Measurements from ENCODE around the gene TMEM163. TPM values are rescaled to one million over a fixed set of nuclear protein-coding genes. Genes with fewer than 3 reads are reported as not detected.
A peak's percentile ranks its signal among the peaks of the same experiment; 100 is the strongest.

Gene TMEM163
- total RNA-seq, 2 experiments from 2014 or later = 0.23 TPM; not detected in 1

GRCh38 chr2:134460583-134460998 lies 258.2 kb downstream of the TMEM163 start:
- DNase-seq = peak; percentile 54
- ChIA-PET POLR2A (no interaction called here), CTCF (interaction anchor here (0.9 to 2.5 kb wide), 4 partner anchors 9 to 440 kb away, joined by 3 to 19 read pairs (median 7); no protein-coding TSS in a partner anchor)
- Mint-ChIP-seq H3K4me1 (ENCODE audit: low read depth) (no peaks in the 10 kb centered on the region), H3K27ac (no peak overlapping the region), H3K36me3 (ENCODE audit: low read depth) (no peaks in the 10 kb centered on the region), H3K4me3 (no peak overlapping the region), H3K27me3 (ENCODE audit: low read depth) (no peaks in the 10 kb centered on the region), H3K9me3 (ENCODE audit: insufficient read depth) (no peaks in the 10 kb centered on the region)
- peak; percentile 52 for ATAC-seq

GRCh38 chr2:134459706-134460406 lies 258.9 kb downstream of the TMEM163 start:
- no peaks in the 10 kb centered on the region for H3K27me3 Mint-ChIP-seq (ENCODE audit: low read depth)
- H3K4me3 Mint-ChIP-seq = no peak overlapping the region
- no peak overlapping the region for H3K27ac Mint-ChIP-seq

GRCh38 chr2:134458950-134459349 lies 259.9 kb downstream of the TMEM163 start:
- CTCF ChIA-PET = no interaction called here
- no peak for DNase-seq
- Mint-ChIP-seq H3K9me3 (ENCODE audit: insufficient read depth) (no peaks in the 10 kb centered on the region), H3K27me3 (ENCODE audit: low read depth) (no peaks in the 10 kb centered on the region), H3K36me3 (ENCODE audit: low read depth) (no peaks in the 10 kb centered on the region), H3K4me1 (ENCODE audit: low read depth) (no peaks in the 10 kb centered on the region), H3K4me3 (no peak overlapping the region), H3K27ac (no peak overlapping the region)
- ATAC-seq = no peak
- POLR2A ChIA-PET = no interaction called here

More at GRCh38 chr2:134459706-134460406, 258.9 kb downstream of the TMEM163 start:
- no peaks in the 10 kb centered on the region for H3K36me3 Mint-ChIP-seq (ENCODE audit: low read depth)
- ATAC-seq = no peak
- H3K4me1 Mint-ChIP-seq (ENCODE audit: low read depth) = no peaks in the 10 kb centered on the region
- CTCF ChIA-PET = interaction anchor here (0.9 to 2.5 kb wide), 4 partner anchors 8 to 441 kb away, joined by 3 to 19 read pairs (median 7); no protein-coding TSS in a partner anchor
- DNase-seq = no peak
- H3K9me3 Mint-ChIP-seq (ENCODE audit: insufficient read depth) = no peaks in the 10 kb centered on the region
- POLR2A ChIA-PET = no interaction called here

GRCh38 chr2:134458473-134458853 lies 260.3 kb downstream of the TMEM163 start:
- Mint-ChIP-seq H3K27me3 (ENCODE audit: low read depth) (no peaks in the 10 kb centered on the region), H3K4me3 (no peak overlapping the region), H3K27ac (no peak overlapping the region), H3K4me1 (ENCODE audit: low read depth) (no peaks in the 10 kb centered on the region), H3K9me3 (ENCODE audit: insufficient read depth) (no peaks in the 10 kb centered on the region), H3K36me3 (ENCODE audit: low read depth) (no peaks in the 10 kb centered on the region)
- no peak for DNase-seq
- ATAC-seq = no peak
- ChIA-PET POLR2A (no interaction called here), CTCF (no interaction called here)

GRCh38 chr2:134457765-134458472 lies 260.9 kb downstream of the TMEM163 start:
- H3K27me3 Mint-ChIP-seq (ENCODE audit: low read depth) = no peaks in the 10 kb centered on the region
- H3K27ac Mint-ChIP-seq = no peak overlapping the region
- no peak for ATAC-seq
- H3K9me3 Mint-ChIP-seq (ENCODE audit: insufficient read depth) = no peaks in the 10 kb centered on the region
- no peak for DNase-seq
- ChIA-PET CTCF (no interaction called here), POLR2A (no interaction called here)
- H3K4me1 Mint-ChIP-seq (ENCODE audit: low read depth) = no peaks in the 10 kb centered on the region
- no peak overlapping the region for H3K4me3 Mint-ChIP-seq
- H3K36me3 Mint-ChIP-seq (ENCODE audit: low read depth) = no peaks in the 10 kb centered on the region

- Mint-ChIP-seq H3K27ac (no peak overlapping the region), H3K9me3 (ENCODE audit: insufficient read depth) (no peaks in the 10 kb centered on the region), H3K4me1 (ENCODE audit: low read depth) (no peaks in the 10 kb centered on the region), H3K27me3 (ENCODE audit: low read depth) (no peaks in the 10 kb centered on the region), H3K4me3 (no peak overlapping the region), H3K36me3 (ENCODE audit: low read depth) (no peaks in the 10 kb centered on the region)
- no peak for DNase-seq
- ATAC-seq = no peak
- POLR2A ChIA-PET = no interaction called here
- CTCF ChIA-PET = no interaction called here
These were observed 261.4 kb downstream of the TMEM163 start for GRCh38 chr2:134457353-134457752.

- Mint-ChIP-seq H3K36me3 (ENCODE audit: low read depth) (no peaks in the 10 kb centered on the region), H3K27ac (no peak overlapping the region), H3K4me1 (ENCODE audit: low read depth) (no peaks in the 10 kb centered on the region), H3K9me3 (ENCODE audit: insufficient read depth) (no peaks in the 10 kb centered on the region), H3K27me3 (ENCODE audit: low read depth) (no peaks in the 10 kb centered on the region), H3K4me3 (no peak overlapping the region)
- ATAC-seq = no peak
- DNase-seq = no peak
- POLR2A ChIA-PET = no interaction called here
- CTCF ChIA-PET = no interaction called here
These were observed 263.4 kb downstream of the TMEM163 start for GRCh38 chr2:134455426-134455825.

- Mint-ChIP-seq H3K9me3 (ENCODE audit: insufficient read depth) (no peaks in the 10 kb centered on the region), H3K27ac (no peak overlapping the region), H3K4me1 (ENCODE audit: low read depth) (no peaks in the 10 kb centered on the region), H3K36me3 (ENCODE audit: low read depth) (no peaks in the 10 kb centered on the region), H3K27me3 (ENCODE audit: low read depth) (no peaks in the 10 kb centered on the region), H3K4me3 (no peak overlapping the region)
- POLR2A ChIA-PET = no interaction called here
- CTCF ChIA-PET = no interaction called here
- DNase-seq = no peak
- no peak for ATAC-seq
These were observed 263.9 kb downstream of the TMEM163 start for GRCh38 chr2:134454931-134455330.

- H3K36me3 Mint-ChIP-seq (ENCODE audit: low read depth) = no peaks in the 10 kb centered on the region
- DNase-seq = no peak
- H3K27me3 Mint-ChIP-seq (ENCODE audit: low read depth) = no peaks in the 10 kb centered on the region
- CTCF ChIA-PET = no interaction called here
- no peak overlapping the region for H3K4me3 Mint-ChIP-seq
- POLR2A ChIA-PET = no interaction called here
- no peaks in the 10 kb centered on the region for H3K4me1 Mint-ChIP-seq (ENCODE audit: low read depth)
- no peak for ATAC-seq
- no peaks in the 10 kb centered on the region for H3K9me3 Mint-ChIP-seq (ENCODE audit: insufficient read depth)
- no peak overlapping the region for H3K27ac Mint-ChIP-seq
These were observed 264.4 kb downstream of the TMEM163 start for GRCh38 chr2:134454426-134454825.

- Mint-ChIP-seq H3K9me3 (ENCODE audit: insufficient read depth) (no peaks in the 10 kb centered on the region), H3K4me1 (ENCODE audit: low read depth) (no peaks in the 10 kb centered on the region), H3K36me3 (ENCODE audit: low read depth) (no peaks in the 10 kb centered on the region), H3K27ac (no peak overlapping the region), H3K4me3 (no peak overlapping the region), H3K27me3 (ENCODE audit: low read depth) (no peaks in the 10 kb centered on the region)
- POLR2A ChIA-PET = no interaction called here
- CTCF ChIA-PET = no interaction called here
- ATAC-seq (no peak), DNase-seq (no peak)
These were observed 264.8 kb downstream of the TMEM163 start for GRCh38 chr2:134453973-134454372.

- Mint-ChIP-seq H3K36me3 (ENCODE audit: low read depth) (no peaks in the 10 kb centered on the region), H3K4me3 (no peak overlapping the region), H3K27me3 (ENCODE audit: low read depth) (no peaks in the 10 kb centered on the region), H3K4me1 (ENCODE audit: low read depth) (no peaks in the 10 kb centered on the region), H3K27ac (no peak overlapping the region), H3K9me3 (ENCODE audit: insufficient read depth) (no peaks in the 10 kb centered on the region)
- POLR2A ChIA-PET = no interaction called here
- no peak for ATAC-seq
- DNase-seq = no peak
- CTCF ChIA-PET = interaction anchor here (1.3 to 3.7 kb wide), 3 partner anchors 7 to 445 kb away, joined by 4 to 19 read pairs (median 6); no protein-coding TSS in a partner anchor
These were observed 265.3 kb downstream of the TMEM163 start for GRCh38 chr2:134453476-134453875.

GRCh38 chr2:134452042-134452733 lies 266.6 kb downstream of the TMEM163 start:
- Mint-ChIP-seq H3K9me3 (ENCODE audit: insufficient read depth) (no peaks in the 10 kb centered on the region), H3K27ac (no peak overlapping the region), H3K4me1 (ENCODE audit: low read depth) (no peaks in the 10 kb centered on the region), H3K36me3 (ENCODE audit: low read depth) (no peaks in the 10 kb centered on the region), H3K27me3 (ENCODE audit: low read depth) (no peaks in the 10 kb centered on the region), H3K4me3 (no peak overlapping the region)
- ChIA-PET POLR2A (no interaction called here), CTCF (interaction anchor here (1.0 to 3.7 kb wide), 22 partner anchors 9 to 565 kb away, joined by 3 to 19 read pairs (median 5); no protein-coding TSS in a partner anchor)
- no peak for ATAC-seq
- no peak for DNase-seq

All from activated CD8-positive, alpha-beta T cell treated with anti-CD3 and anti-CD28 coated beads, Interleukin-2, amount 10 ng/mL, durations not matched to agents 7 days and 5 days (primary cell).